Measurements from ENCODE around the gene MPP4.

The MPP4 gene, protein sequence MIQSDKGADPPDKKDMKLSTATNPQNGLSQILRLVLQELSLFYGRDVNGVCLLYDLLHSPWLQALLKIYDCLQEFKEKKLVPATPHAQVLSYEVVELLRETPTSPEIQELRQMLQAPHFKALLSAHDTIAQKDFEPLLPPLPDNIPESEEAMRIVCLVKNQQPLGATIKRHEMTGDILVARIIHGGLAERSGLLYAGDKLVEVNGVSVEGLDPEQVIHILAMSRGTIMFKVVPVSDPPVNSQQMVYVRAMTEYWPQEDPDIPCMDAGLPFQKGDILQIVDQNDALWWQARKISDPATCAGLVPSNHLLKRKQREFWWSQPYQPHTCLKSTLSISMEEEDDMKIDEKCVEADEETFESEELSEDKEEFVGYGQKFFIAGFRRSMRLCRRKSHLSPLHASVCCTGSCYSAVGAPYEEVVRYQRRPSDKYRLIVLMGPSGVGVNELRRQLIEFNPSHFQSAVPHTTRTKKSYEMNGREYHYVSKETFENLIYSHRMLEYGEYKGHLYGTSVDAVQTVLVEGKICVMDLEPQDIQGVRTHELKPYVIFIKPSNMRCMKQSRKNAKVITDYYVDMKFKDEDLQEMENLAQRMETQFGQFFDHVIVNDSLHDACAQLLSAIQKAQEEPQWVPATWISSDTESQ

DNA sequence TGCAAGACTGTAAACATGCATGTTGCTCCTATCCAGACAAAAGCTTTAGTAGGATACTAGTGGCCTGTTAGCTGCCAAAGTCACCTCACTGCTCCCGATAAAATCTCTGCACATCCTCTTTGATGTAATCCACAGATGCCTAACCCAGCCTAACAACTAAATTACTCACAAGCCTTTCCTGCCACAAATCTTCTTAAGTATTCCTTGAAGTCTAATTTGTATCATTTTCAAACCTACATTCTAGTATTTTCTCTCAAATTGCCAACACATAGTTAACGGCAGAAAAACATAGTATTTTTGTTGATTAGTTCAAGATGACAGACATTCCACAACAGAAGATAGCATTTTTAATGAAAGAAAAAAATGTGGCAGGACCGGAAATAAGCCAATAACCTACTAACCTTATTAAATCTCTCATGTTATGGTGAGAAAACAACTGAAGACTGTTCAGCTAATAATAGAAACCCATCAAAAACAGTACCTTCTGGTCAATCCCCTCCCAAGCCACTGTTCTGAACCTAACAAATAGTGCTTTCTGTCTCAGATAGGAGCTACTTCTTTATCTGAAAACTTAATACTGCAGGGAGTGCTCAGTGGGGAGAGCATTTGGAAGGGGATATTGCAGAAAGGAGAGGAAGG, at the start of gene MPP4:
MPP4 (minus strand) TSS at position 57 of the 639 bp plus-strand sequence. CDS start 4,690 bp downstream, outside the sequence.
- Histone ChIP-seq H3K27ac (ENCODE audit: low read depth, low read length) (no peak within 1 kb of the TSS), H3K9ac (ENCODE audit: low read length) (no peak within 1 kb of the TSS), H3K36me3 (ENCODE audit: control insufficient read depth, insufficient read depth, low read length) (no peaks in the 10 kb centered on the region), H3K4me1 (ENCODE audit: control insufficient read depth, insufficient read depth, low read length) (no peaks in the 10 kb centered on the region), H3K4me3 (ENCODE audit: low read length) (no peak within 1 kb of the TSS), H3K27me3 (ENCODE audit: control insufficient read depth, insufficient read depth, low read length) (no peaks in the 10 kb centered on the region)

DNA sequence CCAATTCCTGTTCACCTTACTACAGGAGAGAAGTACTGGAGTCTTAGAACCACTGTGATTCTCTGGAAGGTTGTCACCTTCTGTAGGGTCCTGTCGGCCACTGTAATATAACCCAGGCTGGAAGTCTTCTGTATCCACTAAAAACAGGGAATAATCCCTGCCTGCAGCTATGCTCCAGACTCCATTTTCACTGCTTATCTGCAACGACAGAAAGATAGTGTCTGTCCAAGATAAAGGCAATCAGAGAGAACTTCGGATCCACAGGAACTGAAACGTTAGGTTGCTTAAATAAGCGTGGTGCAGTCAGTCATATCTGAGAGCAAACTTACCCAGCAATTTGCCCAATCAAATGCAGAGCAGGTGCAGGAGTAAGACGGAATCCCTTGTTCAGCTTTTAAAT, 48.1 kb upstream of the MPP4 start:
- Histone ChIP-seq H3K27ac (ENCODE audit: low read depth, low read length) (no peak overlapping the region), H3K36me3 (ENCODE audit: control insufficient read depth, insufficient read depth, low read length) (peaks cover 7% of the 10 kb centered on the region), H3K4me3 (ENCODE audit: low read length) (no peak overlapping the region), H3K9ac (ENCODE audit: low read length) (no peak overlapping the region), H3K27me3 (ENCODE audit: control insufficient read depth, insufficient read depth, low read length) (no peaks in the 10 kb centered on the region), H3K4me1 (ENCODE audit: control insufficient read depth, insufficient read depth, low read length) (no peaks in the 10 kb centered on the region)

- Histone ChIP-seq H3K4me1 (ENCODE audit: control insufficient read depth, insufficient read depth, low read length) (no peaks in the 10 kb centered on the region), H3K27ac (ENCODE audit: low read depth, low read length) (no peak overlapping the region), H3K4me3 (ENCODE audit: low read length) (no peak overlapping the region), H3K9ac (ENCODE audit: low read length) (no peak overlapping the region), H3K27me3 (ENCODE audit: control insufficient read depth, insufficient read depth, low read length) (no peaks in the 10 kb centered on the region), H3K36me3 (ENCODE audit: control insufficient read depth, insufficient read depth, low read length) (no peaks in the 10 kb centered on the region)
These were observed 37.0 kb upstream of the MPP4 start for GRCh38 chr2:201735486-201735885.

- H3K36me3 ChIP-seq (ENCODE audit: control insufficient read depth, insufficient read depth, low read length), result no peaks in the 10 kb centered on the region
- no peaks in the 10 kb centered on the region for H3K4me1 ChIP-seq (ENCODE audit: control insufficient read depth, insufficient read depth, low read length)
These were observed 35.7 kb upstream of the MPP4 start for GRCh38 chr2:201734111-201734510.

DNA sequence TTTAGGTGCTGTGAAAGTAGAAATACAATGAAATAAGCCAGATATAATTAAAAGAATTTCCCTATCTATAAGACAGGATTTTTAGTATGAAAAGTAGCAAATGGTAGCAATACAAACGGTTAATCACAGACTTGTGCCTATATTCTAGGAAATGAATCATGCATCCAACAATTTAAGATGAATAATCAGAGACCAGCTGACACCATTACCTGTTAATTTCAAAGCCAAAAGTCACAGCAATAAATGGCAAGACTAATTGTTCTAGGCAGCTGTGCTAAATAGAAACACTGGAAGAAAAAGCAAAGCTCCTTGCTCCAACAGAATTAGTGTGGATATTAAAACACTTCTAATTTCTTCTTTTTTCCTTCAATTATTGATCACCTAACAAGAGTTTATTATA, 35.1 kb upstream of the MPP4 start:
- H3K27me3 ChIP-seq (ENCODE audit: control insufficient read depth, insufficient read depth, low read length), result no peaks in the 10 kb centered on the region
- H3K9ac ChIP-seq (ENCODE audit: low read length), result no peak overlapping the region
- H3K27ac ChIP-seq (ENCODE audit: low read depth, low read length), result no peak overlapping the region
- no peak overlapping the region for H3K4me3 ChIP-seq (ENCODE audit: low read length)
- H3K4me1 ChIP-seq (ENCODE audit: control insufficient read depth, insufficient read depth, low read length), result no peaks in the 10 kb centered on the region
- no peaks in the 10 kb centered on the region for H3K36me3 ChIP-seq (ENCODE audit: control insufficient read depth, insufficient read depth, low read length)

More at GRCh38 chr2:201734111-201734510, 35.7 kb upstream of the MPP4 start:
- no peaks in the 10 kb centered on the region for H3K27me3 ChIP-seq (ENCODE audit: control insufficient read depth, insufficient read depth, low read length)
- H3K27ac ChIP-seq (ENCODE audit: low read depth, low read length), result no peak overlapping the region
- H3K4me3 ChIP-seq (ENCODE audit: low read length), result no peak overlapping the region
- H3K9ac ChIP-seq (ENCODE audit: low read length), result no peak overlapping the region

DNA sequence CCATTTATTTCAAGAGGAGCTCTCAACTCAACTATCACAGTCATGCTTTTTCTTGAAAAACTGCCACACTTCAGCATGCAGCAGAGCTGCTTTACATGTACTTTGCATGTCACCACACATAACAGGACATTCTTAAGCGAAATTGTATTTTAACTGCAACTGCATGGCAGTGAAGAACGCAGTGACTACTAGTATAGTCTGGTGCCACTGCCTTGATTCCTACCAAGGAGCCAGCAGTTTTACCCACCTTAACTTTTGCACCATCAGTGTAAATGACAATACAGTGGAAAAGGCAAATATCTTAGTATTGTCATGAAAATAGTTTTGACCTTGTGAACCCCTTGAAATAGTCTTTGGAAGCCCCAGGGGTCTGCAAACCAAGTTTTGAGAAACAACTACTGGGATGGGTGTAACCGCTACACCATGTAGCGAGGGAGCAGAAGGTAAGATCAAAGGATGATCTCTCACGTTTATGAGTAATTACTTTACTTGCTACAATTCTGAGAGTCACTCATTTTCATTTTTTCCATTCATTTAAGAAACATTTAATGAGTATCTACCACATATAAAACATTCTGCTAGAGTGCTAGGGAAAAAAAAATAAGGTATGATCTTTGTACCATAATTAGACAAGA, 32.3 kb upstream of the MPP4 start:
- no peaks in the 10 kb centered on the region for H3K27me3 ChIP-seq (ENCODE audit: control insufficient read depth, insufficient read depth, low read length)
- no peaks in the 10 kb centered on the region for H3K36me3 ChIP-seq (ENCODE audit: control insufficient read depth, insufficient read depth, low read length)
- no peak overlapping the region for H3K27ac ChIP-seq (ENCODE audit: low read depth, low read length)
- no peaks in the 10 kb centered on the region for H3K4me1 ChIP-seq (ENCODE audit: control insufficient read depth, insufficient read depth, low read length)
- H3K9ac ChIP-seq (ENCODE audit: low read length), result no peak overlapping the region
- no peak overlapping the region for H3K4me3 ChIP-seq (ENCODE audit: low read length)

DNA sequence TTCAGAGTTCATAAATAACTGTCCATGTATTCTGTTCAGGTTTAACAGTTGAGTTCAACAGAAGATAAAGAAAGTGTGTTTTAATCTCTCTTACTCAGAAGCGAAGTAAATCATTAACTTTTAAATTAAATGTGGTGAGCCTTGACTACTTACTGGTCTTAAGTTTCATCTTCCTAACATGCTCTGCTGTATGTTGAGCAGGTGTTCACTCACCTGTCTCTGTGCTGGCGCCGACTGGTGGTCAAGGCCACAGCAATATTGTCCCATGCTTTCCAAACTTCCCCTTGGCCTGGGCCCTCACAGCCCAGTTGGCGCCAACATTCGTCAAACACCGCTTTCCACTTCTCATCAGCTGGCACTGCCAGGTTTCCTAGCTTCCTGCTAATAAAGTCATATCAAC, 17.0 kb upstream of the MPP4 start:
- H3K9ac ChIP-seq (ENCODE audit: low read length), result no peak overlapping the region
- H3K27ac ChIP-seq (ENCODE audit: low read depth, low read length), result no peak overlapping the region
- no peak overlapping the region for H3K4me3 ChIP-seq (ENCODE audit: low read length)
- no peaks in the 10 kb centered on the region for H3K27me3 ChIP-seq (ENCODE audit: control insufficient read depth, insufficient read depth, low read length)
- H3K4me1 ChIP-seq (ENCODE audit: control insufficient read depth, insufficient read depth, low read length), result no peaks in the 10 kb centered on the region
- peaks cover 14% of the 10 kb centered on the region for H3K36me3 ChIP-seq (ENCODE audit: control insufficient read depth, insufficient read depth, low read length)

DNA sequence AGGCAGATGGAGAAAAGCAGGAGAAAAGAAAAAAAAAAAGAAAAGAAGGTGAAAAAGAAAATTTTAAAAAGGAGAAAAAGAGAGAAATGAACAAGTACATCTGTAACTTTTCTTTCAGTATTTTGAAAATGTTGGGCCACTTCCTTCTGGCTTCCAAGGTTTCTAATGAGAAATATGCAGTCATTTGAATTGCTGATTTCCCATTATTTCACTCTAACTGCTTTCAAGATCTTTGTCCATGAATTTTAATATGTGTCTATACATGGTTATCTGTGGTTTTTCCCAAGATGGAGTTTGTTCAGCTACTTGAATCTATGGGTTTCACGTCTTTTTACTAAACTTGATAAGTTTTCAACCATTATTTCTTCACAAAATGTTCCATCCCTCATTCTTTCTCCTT, 14.3 kb upstream of the MPP4 start:
- Histone ChIP-seq H3K9ac (ENCODE audit: low read length) (no peak overlapping the region), H3K27me3 (ENCODE audit: control insufficient read depth, insufficient read depth, low read length) (no peaks in the 10 kb centered on the region), H3K4me1 (ENCODE audit: control insufficient read depth, insufficient read depth, low read length) (no peaks in the 10 kb centered on the region), H3K27ac (ENCODE audit: low read depth, low read length) (no peak overlapping the region), H3K4me3 (ENCODE audit: low read length) (no peak overlapping the region), H3K36me3 (ENCODE audit: control insufficient read depth, insufficient read depth, low read length) (peaks cover 14% of the 10 kb centered on the region)

DNA sequence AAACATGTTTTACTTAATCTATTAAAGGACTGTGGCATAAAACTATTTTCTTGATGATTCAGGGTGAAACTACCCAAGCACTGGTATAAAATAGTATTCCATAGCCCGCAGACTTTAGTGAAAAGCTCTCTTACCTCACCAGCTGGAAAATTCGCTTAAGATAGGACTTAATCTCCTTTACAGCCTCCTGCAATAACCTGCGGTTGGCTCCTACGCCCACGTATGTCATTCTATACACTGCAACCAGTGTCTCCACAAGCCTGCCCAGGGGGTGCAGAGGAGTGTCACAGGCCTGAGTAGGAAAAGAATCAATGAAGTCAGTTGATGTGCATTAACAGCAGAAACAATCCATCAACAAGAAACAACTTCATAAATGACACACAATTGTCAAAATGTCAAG, 11.3 kb upstream of the MPP4 start:
- Histone ChIP-seq H3K27me3 (ENCODE audit: control insufficient read depth, insufficient read depth, low read length) (no peaks in the 10 kb centered on the region), H3K36me3 (ENCODE audit: control insufficient read depth, insufficient read depth, low read length) (peaks cover 7% of the 10 kb centered on the region), H3K4me1 (ENCODE audit: control insufficient read depth, insufficient read depth, low read length) (no peaks in the 10 kb centered on the region), H3K9ac (ENCODE audit: low read length) (no peak overlapping the region), H3K27ac (ENCODE audit: low read depth, low read length) (no peak overlapping the region), H3K4me3 (ENCODE audit: low read length) (no peak overlapping the region)

GRCh38 chr2:201709049-201709448, 10.6 kb upstream of the MPP4 start:
- Histone ChIP-seq H3K9ac (ENCODE audit: low read length) (no peak overlapping the region), H3K36me3 (ENCODE audit: control insufficient read depth, insufficient read depth, low read length) (peaks cover 9% of the 10 kb centered on the region), H3K4me3 (ENCODE audit: low read length) (no peak overlapping the region), H3K4me1 (ENCODE audit: control insufficient read depth, insufficient read depth, low read length) (no peaks in the 10 kb centered on the region), H3K27me3 (ENCODE audit: control insufficient read depth, insufficient read depth, low read length) (no peaks in the 10 kb centered on the region), H3K27ac (ENCODE audit: low read depth, low read length) (no peak overlapping the region)

DNA sequence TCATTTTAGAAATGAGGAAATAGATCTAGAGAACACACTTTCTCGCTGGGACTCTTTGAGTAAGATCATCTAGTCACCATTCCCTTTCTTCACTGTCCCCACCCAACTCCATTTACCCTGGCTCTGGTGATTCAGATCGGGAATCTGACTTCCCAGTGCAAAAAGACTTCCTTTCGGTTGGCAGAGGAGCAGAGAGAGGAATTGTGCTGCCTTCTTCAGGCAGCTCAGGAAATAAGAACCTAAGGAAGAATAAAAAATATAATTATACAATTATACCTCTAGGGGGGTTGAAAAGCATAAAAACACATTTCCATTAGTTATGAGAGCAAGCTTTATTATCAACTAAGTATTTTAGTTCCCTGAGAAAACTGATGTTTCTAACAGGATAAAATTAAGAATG, 9.3 kb upstream of the MPP4 start:
- Histone ChIP-seq H3K9ac (ENCODE audit: low read length) (no peak overlapping the region), H3K27ac (ENCODE audit: low read depth, low read length) (no peak overlapping the region), H3K4me3 (ENCODE audit: low read length) (no peak overlapping the region), H3K4me1 (ENCODE audit: control insufficient read depth, insufficient read depth, low read length) (no peaks in the 10 kb centered on the region), H3K36me3 (ENCODE audit: control insufficient read depth, insufficient read depth, low read length) (peaks cover 9% of the 10 kb centered on the region), H3K27me3 (ENCODE audit: control insufficient read depth, insufficient read depth, low read length) (no peaks in the 10 kb centered on the region)

GRCh38 chr2:201707142-201707541, 8.7 kb upstream of the MPP4 start:
- no peak overlapping the region for H3K27ac ChIP-seq (ENCODE audit: low read depth, low read length)
- H3K4me1 ChIP-seq (ENCODE audit: control insufficient read depth, insufficient read depth, low read length), result no peaks in the 10 kb centered on the region
- peaks cover 9% of the 10 kb centered on the region for H3K36me3 ChIP-seq (ENCODE audit: control insufficient read depth, insufficient read depth, low read length)
- H3K4me3 ChIP-seq (ENCODE audit: low read length), result no peak overlapping the region
- H3K9ac ChIP-seq (ENCODE audit: low read length), result no peak overlapping the region
- no peaks in the 10 kb centered on the region for H3K27me3 ChIP-seq (ENCODE audit: control insufficient read depth, insufficient read depth, low read length)
